GM12891 (cell line): ENCODE results near the gene ABI2.

Experiments used
- PAX5 ChIP-seq: IDR thresholded peaks from 2 replicates; pipeline ENCODE4 v1.6.1; 2011; ENCODE audit warnings: low read length, moderate library complexity, mild to moderate bottlenecking; ENCODE audit not compliant: insufficient read depth, severe bottlenecking
- POLR2A ChIP-seq: IDR thresholded peaks from 2 replicates; pipeline ENCODE4 v1.6.1; 2011; ENCODE audit warnings: low read depth, low read length, control low read depth
- POLR2AphosphoS5 ChIP-seq: IDR thresholded peaks from 2 replicates; pipeline ENCODE4 v1.6.1; 2011; ENCODE audit warnings: low read depth, low read length, control low read depth
- POU2F2 ChIP-seq: IDR thresholded peaks from 2 replicates; pipeline ENCODE4 v1.6.1; 2011; ENCODE audit warnings: low read depth, mild to moderate bottlenecking, control low read depth, low read length, moderate library complexity
- SPI1 ChIP-seq: IDR thresholded peaks from 2 replicates; pipeline ENCODE4 v1.6.1; 2011; ENCODE audit warnings: low read depth, low read length, control low read depth
- TAF1 ChIP-seq: IDR thresholded peaks from 2 replicates; pipeline ENCODE4 v1.6.1; 2011; ENCODE audit warnings: low read depth, low read length, control low read depth

DNA sequence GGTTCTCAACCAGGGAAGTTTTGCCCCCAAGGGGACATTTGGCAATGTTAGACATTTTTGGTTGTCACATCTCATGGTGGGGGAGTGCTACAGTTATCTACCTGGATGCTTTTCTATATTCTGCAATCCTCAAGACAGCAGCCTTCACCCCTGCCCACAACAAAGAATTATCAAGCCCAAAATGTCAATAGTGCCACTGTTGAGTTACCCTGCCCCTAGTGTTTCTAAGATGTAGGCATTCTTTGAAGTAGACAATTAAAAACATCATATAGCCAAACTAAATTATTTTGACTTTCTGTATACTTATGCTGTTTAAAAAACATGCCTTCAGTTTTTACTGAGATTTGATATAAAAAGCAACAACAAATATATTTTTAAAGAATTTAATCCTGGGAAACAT, 48.0 kb downstream of the ABI2 start:
- TF ChIP-seq POLR2A = no peak
- TF ChIP-seq TAF1 = no peak
- TF ChIP-seq POLR2AphosphoS5 = no peak
- no peak for TF ChIP-seq SPI1
- no peak for TF ChIP-seq PAX5
- no peak for TF ChIP-seq POU2F2
